HEK293T (cell line): ENCODE measurements around the gene ST13.
"Not testable (repeated sequence)": the region's sequence is repeated elsewhere in the genome, so short reads cannot be mapped to it uniquely, and the experiment has no call there.

Experiments
- ELF4 ChIP-seq: fragments of 450-650 bp; IDR thresholded peaks from 2 replicates; pipeline ENCODE4 v1.6.1; 2017; ENCODE audit warnings: antibody characterized with exemption
- FOXA1 ChIP-seq: fragments of 450-650 bp; IDR thresholded peaks from 2 replicates; pipeline ENCODE4 v1.6.1; 2016; ENCODE audit warnings: mild to moderate bottlenecking
- FOXK2 ChIP-seq: fragments of 450-650 bp; IDR thresholded peaks from 2 replicates; pipeline ENCODE4 v1.6.1; 2016; ENCODE audit warnings: mild to moderate bottlenecking
- FOXM1 ChIP-seq: fragments of 450-650 bp; IDR thresholded peaks from 2 replicates; pipeline ENCODE4 v1.6.1; 2017; ENCODE audit warnings: mild to moderate bottlenecking, borderline replicate concordance
- HDGF ChIP-seq: fragments of 450-650 bp; IDR thresholded peaks from 2 replicates; pipeline ENCODE4 v1.6.1; 2017; ENCODE audit warnings: antibody characterized with exemption, borderline replicate concordance
- L3MBTL2 ChIP-seq: fragments of 450-650 bp; conservative IDR thresholded peaks from 2 replicates; pipeline ENCODE4 v1.6.1; 2016; ENCODE audit warnings: mild to moderate bottlenecking
- LEF1 ChIP-seq: fragments of 450-650 bp; IDR thresholded peaks from 2 replicates; pipeline ENCODE4 v1.6.1; 2017; ENCODE audit warnings: mild to moderate bottlenecking, borderline replicate concordance
- NFRKB ChIP-seq: fragments of 450-650 bp; IDR thresholded peaks from 2 replicates; pipeline ENCODE4 v1.6.1; 2016; ENCODE audit warnings: mild to moderate bottlenecking, moderate library complexity
- PKNOX1 ChIP-seq: fragments of 450-650 bp; IDR thresholded peaks from 2 replicates; pipeline ENCODE4 v1.6.1; 2016
- SP1 ChIP-seq: fragments of 450-650 bp; IDR thresholded peaks from 2 replicates; pipeline ENCODE4 v1.6.1; 2017
- SUZ12 ChIP-seq: fragments of 450-650 bp; IDR thresholded peaks from 2 replicates; pipeline ENCODE4 v1.6.1; 2016; ENCODE audit warnings: mild to moderate bottlenecking
- TARDBP ChIP-seq: fragments of 450-650 bp; IDR thresholded peaks from 2 replicates; pipeline ENCODE4 v1.6.1; 2016

- not testable (repeated sequence) for TF ChIP-seq ELF4, LEF1, TARDBP, L3MBTL2, NFRKB, FOXA1, SUZ12, FOXM1, HDGF, SP1, FOXK2, PKNOX1
Observed at GRCh38 chr22:40826292-40826691, 30.1 kb downstream of the ST13 start.
